Thoracic aorta (tissue), 2 donors: ENCODE measurements around the gene SLC35B1. TPM values are rescaled to one million over a fixed set of nuclear protein-coding genes. Genes with fewer than 3 reads are reported as not detected.

Experiments used
- ATAC-seq: fragments of 150-250 bp; one replicate; pipeline ENCODE4 v1.8.0; 2017; ENCODE audit warnings: low read depth; ENCODE audit not compliant: insufficient number of reproducible peaks, low FRiP score
- DNase-seq: peaks from one replicate; pipeline ENCODE4 v3.0.0-alpha.2; 2020; ENCODE audit warnings: low spot score
- H3K27ac ChIP-seq, 2 donors: fragments of 200-600 bp; sonication (generic); 1 replicate in 1 of 2; 2 replicates in 1 of 2; pipeline ENCODE4 v1.5.1; 2016; ENCODE audit warnings: mild to moderate bottlenecking in 2 of 2, moderate library complexity in 2 of 2
- H3K27me3 ChIP-seq: fragments of 200-600 bp; sonication (generic); replicated peaks from 2 replicates; pipeline ENCODE4 v1.6.0; 2016; ENCODE audit warnings: mild to moderate bottlenecking; ENCODE audit not compliant: insufficient read depth
- H3K36me3 ChIP-seq: fragments of 200-600 bp; sonication (generic); one replicate; pipeline ENCODE4 v1.5.1; 2016
- H3K4me1 ChIP-seq, 2 donors: fragments of 200-600 bp; sonication (generic); 1 replicate in 1 of 2; 2 replicates in 1 of 2; pipeline versions ENCODE4 v1.5.1 to v1.6.0; 2016; ENCODE audit warnings: low read depth in 2 of 2, mild to moderate bottlenecking in 1 of 2; ENCODE audit not compliant: control insufficient read depth in 1 of 2
- H3K4me3 ChIP-seq: fragments of 200-600 bp; sonication (generic); 2 replicates; pipeline ENCODE4 v1.5.1; 2016; ENCODE audit warnings: mild to moderate bottlenecking
- H3K9me3 ChIP-seq: fragments of 200-600 bp; sonication (generic); 2 replicates; pipeline ENCODE4 v1.5.1; 2016
- total RNA-seq, 2 donors: library from RNA; depleted of rRNA; stranded (reverse); fragments of >200 nt; gene quantifications; one replicate each; pipeline versions ENCODE4 v1.1.0 to v1.2.3, GENCODE V29; 2016
- TF ChIP-seq, protein P1 (sequence below): fragments of 200-600 bp; sonication (generic); IDR thresholded peaks from one replicate; pipeline ENCODE4 v1.5.1; 2019; ENCODE audit warnings: antibody characterized with exemption

The SLC35B1 gene
- total RNA-seq, 2 donors from 2014 or later = 30.9 to 86.6 TPM

DNA sequence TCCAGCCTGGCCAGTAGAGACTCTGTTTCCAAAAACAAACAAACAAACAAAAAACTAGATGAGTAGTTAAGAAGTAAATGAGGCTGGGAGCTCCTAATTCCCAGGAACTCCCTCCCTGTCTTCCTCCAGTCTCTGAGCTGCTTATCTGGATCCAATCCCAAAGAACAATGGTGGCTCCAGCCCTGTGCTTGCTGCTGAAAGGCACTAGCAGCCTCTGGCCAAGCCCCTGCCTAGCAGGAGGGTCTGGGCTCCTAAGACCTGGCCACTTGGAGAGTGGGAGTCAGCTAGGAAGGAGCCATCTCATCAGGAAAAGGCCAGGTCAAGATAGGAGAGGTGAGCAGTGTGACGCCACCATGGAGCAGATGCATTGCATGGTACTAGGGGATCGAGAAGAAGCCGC, 14.3 kb upstream of the SLC35B1 start:
- Histone ChIP-seq H3K27me3 (no peaks in the 10 kb centered on the region), H3K36me3 (peaks cover 35% of the 10 kb centered on the region), H3K4me3 (no peak overlapping the region), H3K27ac (no peak overlapping the region), H3K9me3 (no peaks in the 10 kb centered on the region), H3K4me1 (peaks cover 0 to 9% of the 10 kb centered on the region in 2 donors)
- DNase-seq = no peak
- ATAC-seq = no peak
- TF ChIP-seq, protein P1, sequence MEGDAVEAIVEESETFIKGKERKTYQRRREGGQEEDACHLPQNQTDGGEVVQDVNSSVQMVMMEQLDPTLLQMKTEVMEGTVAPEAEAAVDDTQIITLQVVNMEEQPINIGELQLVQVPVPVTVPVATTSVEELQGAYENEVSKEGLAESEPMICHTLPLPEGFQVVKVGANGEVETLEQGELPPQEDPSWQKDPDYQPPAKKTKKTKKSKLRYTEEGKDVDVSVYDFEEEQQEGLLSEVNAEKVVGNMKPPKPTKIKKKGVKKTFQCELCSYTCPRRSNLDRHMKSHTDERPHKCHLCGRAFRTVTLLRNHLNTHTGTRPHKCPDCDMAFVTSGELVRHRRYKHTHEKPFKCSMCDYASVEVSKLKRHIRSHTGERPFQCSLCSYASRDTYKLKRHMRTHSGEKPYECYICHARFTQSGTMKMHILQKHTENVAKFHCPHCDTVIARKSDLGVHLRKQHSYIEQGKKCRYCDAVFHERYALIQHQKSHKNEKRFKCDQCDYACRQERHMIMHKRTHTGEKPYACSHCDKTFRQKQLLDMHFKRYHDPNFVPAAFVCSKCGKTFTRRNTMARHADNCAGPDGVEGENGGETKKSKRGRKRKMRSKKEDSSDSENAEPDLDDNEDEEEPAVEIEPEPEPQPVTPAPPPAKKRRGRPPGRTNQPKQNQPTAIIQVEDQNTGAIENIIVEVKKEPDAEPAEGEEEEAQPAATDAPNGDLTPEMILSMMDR = no peak

DNA sequence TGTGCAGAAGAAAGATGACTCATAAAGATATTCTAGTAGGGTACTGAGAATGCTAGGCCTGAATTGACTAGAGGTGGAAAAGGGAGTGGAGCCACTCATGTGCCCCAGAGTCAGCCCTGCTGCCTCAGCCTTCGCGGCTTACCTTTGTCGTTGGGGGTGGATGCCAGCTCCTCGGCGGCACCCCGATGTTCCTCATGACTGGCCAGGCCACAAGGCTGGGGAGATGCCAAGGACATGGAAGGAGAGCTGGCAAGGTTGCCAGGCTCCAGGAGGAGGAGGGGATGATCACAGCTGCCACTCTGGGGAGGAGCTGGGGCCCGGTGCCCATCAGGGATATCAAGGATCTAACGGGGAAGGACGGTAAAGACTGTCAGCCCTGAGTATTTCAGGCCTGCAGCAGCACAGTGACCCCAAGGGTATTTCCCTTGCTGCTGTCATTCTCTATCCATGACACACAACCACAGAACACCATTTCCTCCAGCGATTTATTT, 9.7 kb upstream of the SLC35B1 start:
- TF ChIP-seq, protein P1 = no peak
- Histone ChIP-seq H3K27ac (no peak overlapping the region), H3K9me3 (no peaks in the 10 kb centered on the region), H3K4me3 (no peak overlapping the region), H3K27me3 (no peaks in the 10 kb centered on the region), H3K36me3 (peaks cover 60% of the 10 kb centered on the region), H3K4me1 (no peaks in the 10 kb centered on the region)
- ATAC-seq (no peak), DNase-seq (no peak)

DNA sequence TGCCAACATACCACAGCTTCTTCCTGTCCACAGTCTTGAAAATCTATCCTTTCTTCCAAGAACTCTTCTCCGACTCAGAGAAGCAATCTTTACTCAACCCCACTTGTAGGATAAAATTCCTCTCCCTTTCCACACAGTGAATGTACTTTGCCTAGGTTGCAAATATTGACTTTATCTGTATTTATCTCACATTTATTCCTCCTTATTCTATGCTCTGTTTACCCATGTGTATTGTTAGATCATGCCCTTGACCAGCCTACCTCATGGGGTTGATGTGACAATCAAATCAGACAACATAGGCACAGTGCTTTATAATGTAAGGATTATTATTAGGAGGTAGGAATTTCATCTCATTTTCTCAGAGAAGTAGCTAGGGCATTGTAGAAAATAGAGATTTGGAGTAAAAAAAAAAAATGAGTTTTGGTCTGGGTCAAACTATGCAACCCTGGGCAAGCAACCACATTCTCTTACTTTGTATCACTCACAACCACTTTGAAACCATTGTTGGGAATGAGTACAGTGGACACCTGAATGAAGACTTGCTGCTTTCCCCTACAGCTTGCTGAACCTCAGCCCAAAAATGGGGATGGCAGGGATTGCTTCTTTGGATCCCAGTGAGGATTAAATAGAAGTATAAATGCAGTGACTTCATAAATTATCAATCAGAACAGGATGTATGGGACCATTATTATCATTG, 9.1 kb upstream of the SLC35B1 start:
- DNase-seq (no peak), ATAC-seq (no peak)
- TF ChIP-seq, protein P1 = no peak
- H3K27ac ChIP-seq = no peak overlapping the region
- no peaks in the 10 kb centered on the region for H3K9me3 ChIP-seq
- peaks cover 66% of the 10 kb centered on the region for H3K36me3 ChIP-seq
- no peak overlapping the region for H3K4me3 ChIP-seq
- H3K4me1 ChIP-seq = no peaks in the 10 kb centered on the region
- no peaks in the 10 kb centered on the region for H3K27me3 ChIP-seq

DNA sequence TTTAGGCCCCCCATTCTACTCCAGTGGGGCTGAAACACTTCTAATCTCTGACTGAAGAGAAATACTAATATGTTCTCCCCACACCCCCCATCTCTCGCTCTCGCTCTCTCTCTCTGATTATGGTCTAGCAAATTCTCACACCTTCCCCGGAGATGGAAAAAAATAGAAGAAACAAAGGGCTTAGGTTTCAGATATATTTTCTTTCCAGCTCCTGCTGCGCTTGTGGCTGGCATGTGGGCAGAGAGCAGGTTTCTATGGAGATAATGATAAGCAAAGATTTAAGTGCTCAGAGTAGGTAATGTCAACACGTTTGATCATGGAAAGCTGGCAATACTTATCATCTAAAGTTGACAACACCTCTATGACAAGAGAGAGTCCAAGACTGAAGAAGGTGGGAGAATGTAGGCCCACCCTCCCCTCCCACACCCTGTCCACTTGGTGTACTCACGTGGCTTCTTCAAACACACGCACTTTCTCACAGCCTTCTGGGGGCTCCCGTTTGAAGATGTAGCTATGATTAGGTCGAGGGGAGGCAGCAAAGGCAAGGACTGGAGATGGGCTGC, 8.0 kb upstream of the SLC35B1 start:
- TF ChIP-seq, protein P1 = no peak
- Histone ChIP-seq H3K36me3 (peaks cover 70% of the 10 kb centered on the region), H3K9me3 (no peaks in the 10 kb centered on the region), H3K27ac (no peak overlapping the region), H3K4me3 (no peak overlapping the region), H3K4me1 (no peaks in the 10 kb centered on the region), H3K27me3 (no peaks in the 10 kb centered on the region)
- ATAC-seq (no peak), DNase-seq (no peak)

DNA sequence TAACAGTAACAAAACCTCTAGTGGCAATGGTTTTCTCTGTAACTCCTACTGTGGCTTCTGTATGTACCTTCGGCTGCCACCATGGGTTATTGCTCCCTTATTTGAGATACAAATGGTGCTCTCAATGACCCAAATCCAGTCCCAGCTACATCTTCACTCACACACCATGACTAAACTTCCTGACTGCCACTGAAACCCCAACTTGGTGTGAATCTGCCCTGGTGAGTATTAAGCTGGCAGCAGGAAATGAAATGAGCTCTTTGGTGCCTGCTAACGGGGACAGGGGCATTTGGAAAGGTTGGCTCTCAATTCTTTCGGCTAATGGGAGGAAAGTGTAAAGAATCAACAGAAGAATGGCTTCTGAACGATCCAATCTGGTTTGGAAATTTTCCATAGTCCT, 7.5 kb upstream of the SLC35B1 start:
- TF ChIP-seq, protein P1 = no peak
- ATAC-seq (no peak), DNase-seq (no peak)
- H3K27me3 ChIP-seq = no peaks in the 10 kb centered on the region
- no peaks in the 10 kb centered on the region for H3K4me1 ChIP-seq
- H3K9me3 ChIP-seq = no peaks in the 10 kb centered on the region
- peaks cover 70% of the 10 kb centered on the region for H3K36me3 ChIP-seq
- no peak overlapping the region for H3K27ac ChIP-seq
- no peak overlapping the region for H3K4me3 ChIP-seq
